Measurements from ENCODE around the gene PZP. TPM values are rescaled to one million over a fixed set of nuclear protein-coding genes. Genes with fewer than 3 reads are reported as not detected.

The PZP gene
- total and polyA plus RNA-seq, 12 donors, result 0.15 to 1.6 (median 0.54) TPM

DNA sequence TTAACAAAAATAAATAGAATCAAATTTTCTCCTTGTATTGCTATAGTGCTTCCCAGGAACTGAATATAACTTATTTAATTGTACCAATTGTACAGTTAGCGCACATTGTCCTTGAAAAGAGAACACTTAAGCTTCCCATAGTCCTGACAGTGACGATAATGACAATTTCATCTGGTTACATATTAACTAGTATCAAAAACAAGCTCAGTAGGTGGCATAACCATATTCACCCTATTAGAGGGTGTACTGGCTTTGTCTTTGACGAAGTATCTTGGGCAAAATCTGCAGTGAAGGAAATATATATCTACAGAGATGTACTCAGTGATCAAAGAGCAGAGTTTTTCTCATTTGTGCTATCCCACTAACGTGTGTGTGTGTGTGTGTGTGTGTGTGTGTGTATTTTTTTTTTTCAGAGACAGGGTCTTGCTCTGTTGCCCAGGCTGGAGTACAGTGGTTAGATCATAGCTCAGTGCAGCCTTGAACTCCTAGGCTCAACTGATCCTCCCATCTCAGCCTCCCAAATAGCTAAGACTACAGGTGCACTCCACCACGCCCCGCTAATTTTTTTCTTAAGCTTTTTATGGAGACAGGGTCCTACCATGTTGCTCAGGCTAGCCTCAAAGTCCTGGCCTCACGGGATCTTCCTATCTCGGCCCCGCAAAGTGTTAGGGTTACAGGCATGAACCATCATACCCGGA is 87.6 kb downstream of the PZP start:
- peaks cover 8 to 77% (median 51%) of the 10 kb centered on the region in 9 donors for H3K4me1 ChIP-seq
- ATAC-seq, result no peak
- no peaks in the 10 kb centered on the region for H3K27me3 ChIP-seq
- WGBS, 2 donors, result 87 to 91% methylated on average over 10 of the region's 10 CpGs
- no peaks in the 10 kb centered on the region for H3K9me3 ChIP-seq
- peak overlapping the region in 5 of 10 donors; percentile 4 to 92 (median 86) for H3K27ac ChIP-seq
- no peak for DNase-seq
- TF ChIP-seq, protein P1, sequence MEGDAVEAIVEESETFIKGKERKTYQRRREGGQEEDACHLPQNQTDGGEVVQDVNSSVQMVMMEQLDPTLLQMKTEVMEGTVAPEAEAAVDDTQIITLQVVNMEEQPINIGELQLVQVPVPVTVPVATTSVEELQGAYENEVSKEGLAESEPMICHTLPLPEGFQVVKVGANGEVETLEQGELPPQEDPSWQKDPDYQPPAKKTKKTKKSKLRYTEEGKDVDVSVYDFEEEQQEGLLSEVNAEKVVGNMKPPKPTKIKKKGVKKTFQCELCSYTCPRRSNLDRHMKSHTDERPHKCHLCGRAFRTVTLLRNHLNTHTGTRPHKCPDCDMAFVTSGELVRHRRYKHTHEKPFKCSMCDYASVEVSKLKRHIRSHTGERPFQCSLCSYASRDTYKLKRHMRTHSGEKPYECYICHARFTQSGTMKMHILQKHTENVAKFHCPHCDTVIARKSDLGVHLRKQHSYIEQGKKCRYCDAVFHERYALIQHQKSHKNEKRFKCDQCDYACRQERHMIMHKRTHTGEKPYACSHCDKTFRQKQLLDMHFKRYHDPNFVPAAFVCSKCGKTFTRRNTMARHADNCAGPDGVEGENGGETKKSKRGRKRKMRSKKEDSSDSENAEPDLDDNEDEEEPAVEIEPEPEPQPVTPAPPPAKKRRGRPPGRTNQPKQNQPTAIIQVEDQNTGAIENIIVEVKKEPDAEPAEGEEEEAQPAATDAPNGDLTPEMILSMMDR (IDR thresholded peaks at IDR 0.05), result no peak
- intact Hi-C loops (cut with DNase I), result no loop called here
- H3K36me3 ChIP-seq, result no peaks in the 10 kb centered on the region
- no peak overlapping the region for H3K4me3 ChIP-seq

DNA sequence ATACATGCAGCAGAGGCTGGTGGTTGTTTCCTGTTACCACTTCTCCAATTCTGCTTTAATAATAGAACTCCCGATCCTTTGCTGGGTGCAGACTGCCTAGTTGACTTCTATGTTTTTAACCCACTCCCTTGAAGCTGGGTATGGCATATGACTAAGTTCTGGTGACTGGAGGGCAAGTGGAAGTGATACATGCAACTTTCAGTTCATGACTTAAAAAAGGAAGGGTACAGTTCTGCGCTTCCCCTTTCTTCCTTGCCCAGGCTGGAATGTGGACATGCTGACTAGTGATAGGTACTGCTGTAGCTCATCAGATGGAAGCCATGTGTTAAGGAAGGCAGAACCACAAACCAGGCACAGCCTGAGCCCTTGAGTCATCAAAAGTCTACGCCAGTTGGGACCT is 90.0 kb downstream of the PZP start:
- H3K4me1 ChIP-seq, result peaks cover 8 to 64% (median 42%) of the 10 kb centered on the region in 9 donors
- peak; percentile 10 to 54 (median 38) for ATAC-seq
- TF ChIP-seq, protein P1 (IDR thresholded peaks at IDR 0.05), result no peak
- no peak overlapping the region for H3K4me3 ChIP-seq
- H3K9me3 ChIP-seq, result no peaks in the 10 kb centered on the region
- intact Hi-C loops (cut with DNase I), result loop anchor here in 5 of 10 donors (5.0 to 10.0 kb wide), 4 partner anchors 44 to 167 kb away; no protein-coding TSS in a partner anchor
- H3K36me3 ChIP-seq, result peaks cover 0 to 8% (median 0%) of the 10 kb centered on the region in 9 donors
- H3K27ac ChIP-seq, result peak overlapping the region in 9 of 10 donors; percentile 79 to 94 (median 86)
- no peaks in the 10 kb centered on the region for H3K27me3 ChIP-seq
- no peak for DNase-seq
- WGBS, 2 donors, result 64 to 66% methylated on average over 3 of the region's 3 CpGs

DNA sequence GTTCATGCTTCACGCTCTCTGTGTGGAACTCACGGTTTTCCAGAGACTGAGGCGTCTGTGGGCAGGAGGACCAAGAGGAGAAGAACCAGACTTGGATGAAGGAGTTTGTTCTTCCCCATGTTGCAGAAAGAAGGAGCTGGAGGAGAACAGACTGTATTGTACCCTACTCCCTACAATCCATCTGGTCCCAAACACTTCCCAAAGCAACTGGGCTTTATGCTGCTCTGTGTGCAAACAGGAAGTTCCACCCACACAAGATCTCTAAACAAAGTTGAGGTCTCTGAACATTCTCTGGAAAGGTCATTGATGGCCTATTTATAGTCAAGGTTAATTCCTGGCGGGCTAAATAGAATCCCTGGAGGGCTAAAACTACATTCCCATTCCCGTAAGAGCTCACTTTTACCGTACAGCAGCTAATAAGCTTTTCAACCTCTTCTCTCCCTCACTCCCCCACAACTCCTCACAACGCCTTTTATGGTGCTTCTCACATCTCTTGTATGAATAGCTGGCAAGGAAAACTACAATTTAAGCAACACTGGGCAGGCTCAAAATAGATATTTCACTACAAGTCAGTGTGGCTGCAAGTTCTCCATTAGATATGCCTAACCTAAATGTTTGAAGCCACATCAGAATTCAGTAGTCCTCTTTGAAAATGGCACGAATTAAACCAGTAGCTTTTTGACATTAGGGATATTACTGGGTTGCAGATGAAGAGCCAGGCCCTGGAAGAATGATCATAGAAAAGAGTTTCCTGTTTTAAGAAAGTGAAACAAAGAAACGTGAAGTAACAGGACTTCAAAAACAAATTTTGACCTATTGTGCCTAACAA is 92.2 kb downstream of the PZP start, which contains the start of gene A2M:
Gene A2M (minus strand): TSS at position 189 of the 829 bp plus-strand sequence. CDS start 70 bp downstream, at position 119.
- 7 to 10% methylated on average over 9 of the region's 9 CpGs for WGBS, 2 donors
- intact Hi-C loops (cut with DNase I), result loop anchor here in 5 of 10 donors (2.0 to 10.0 kb wide), 7 partner anchors 46 to 169 kb away; no protein-coding TSS in a partner anchor
- DNase-seq (peak in 1 of 2 donors; percentile 79), ATAC-seq (peak; percentile 88 to 96 (median 95))
- Histone ChIP-seq H3K36me3 (peaks cover 0 to 30% (median 13%) of the 10 kb centered on the region in 9 donors), H3K9me3 (no peaks in the 10 kb centered on the region), H3K27me3 (no peaks in the 10 kb centered on the region), H3K27ac (peak within 1 kb of the TSS; percentile 51 to 94 (median 86)), H3K4me1 (peaks cover 8 to 77% (median 50%) of the 10 kb centered on the region in 9 donors), H3K4me3 (peak within 1 kb of the TSS; percentile 26 to 72 (median 64))
- TF ChIP-seq, protein P1 (IDR thresholded peaks at IDR 0.05), result peak in 1 of 9 donors; percentile 3

DNA sequence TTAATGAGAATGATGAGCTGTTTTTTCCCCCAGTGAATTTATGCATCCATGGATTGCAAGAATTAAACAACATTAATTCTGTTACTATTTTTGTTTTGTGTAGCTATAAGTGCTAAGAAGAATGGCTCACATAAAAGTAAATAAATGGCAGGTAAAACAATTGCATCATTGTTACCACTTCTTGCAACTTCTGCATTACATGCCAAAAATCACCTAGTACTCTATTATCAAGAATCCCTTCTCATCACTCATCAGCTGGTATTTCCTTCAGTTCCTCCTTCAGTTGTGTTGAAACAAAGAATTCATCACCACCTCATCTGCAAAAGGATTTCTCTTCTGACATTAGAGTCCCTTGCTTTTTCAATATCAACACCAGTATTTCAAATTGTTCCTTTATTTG is 93.2 kb downstream of the PZP start:
- intact Hi-C loops (cut with DNase I), result loop anchor here in 5 of 10 donors (5.0 to 10.0 kb wide), 5 partner anchors 47 to 170 kb away; no protein-coding TSS in a partner anchor
- H3K4me1 ChIP-seq, result peaks cover 8 to 79% (median 44%) of the 10 kb centered on the region in 9 donors
- no peak for DNase-seq
- peak overlapping the region; percentile 26 to 72 (median 64) for H3K4me3 ChIP-seq
- H3K27me3 ChIP-seq, result no peaks in the 10 kb centered on the region
- TF ChIP-seq, protein P1 (IDR thresholded peaks at IDR 0.05), result no peak
- H3K27ac ChIP-seq, result peak overlapping the region; percentile 51 to 94 (median 86)
- peaks cover 0 to 40% (median 22%) of the 10 kb centered on the region in 9 donors for H3K36me3 ChIP-seq
- H3K9me3 ChIP-seq, result no peaks in the 10 kb centered on the region
- ATAC-seq, result no peak

All from heart right ventricle (tissue), 16 donors.